ENCODE data around the gene LRRC8B. TPM values are rescaled to one million over a fixed set of nuclear protein-coding genes. Genes with fewer than 3 reads are reported as not detected.

Gene LRRC8B
- total and polyA plus RNA-seq, 9 of the 15 experiments (the other 6 are each of a cell fraction or from before 2014, with no cell fraction given) = 4.3 to 43.7 (median 14.4) TPM

GRCh38 chr1:89525169-89525855 lies 683 bp downstream of the LRRC8B start (continued):
- no peak for TF ChIP-seq ZBTB40 (IDR thresholded peaks at IDR 0.05)
- no peak for TF ChIP-seq ZBTB40 (CRISPR knock-in tag; IDR thresholded peaks at IDR 0.05)
- no peak for TF ChIP-seq SAFB2 (IDR thresholded peaks at IDR 0.05; ENCODE audit: borderline replicate concordance, low read depth, low read length, severe bottlenecking)
- 0 out of 2 replicates have a peak, but pooled peaks have one; percentile 62 for TF ChIP-seq SMARCA4 (IDR thresholded peaks at IDR 0.05)
- no peak for TF ChIP-seq RBM14 (IDR thresholded peaks at IDR 0.05; ENCODE audit: borderline replicate concordance, insufficient read depth, low read depth, low read length)
- TF ChIP-seq CREM (IDR thresholded peaks at IDR 0.05; ENCODE audit: low read depth) = peak; percentile 20; the same call in 1 of the 2 replicates
- peak; percentile 67 for TF ChIP-seq SMARCE1 (IDR thresholded peaks at IDR 0.05)
- TF ChIP-seq ZBTB49 (CRISPR knock-in tag; IDR thresholded peaks at IDR 0.05; ENCODE audit: borderline replicate concordance) = peak; percentile 64; the same call in 1 of the 2 replicates
- TF ChIP-seq NR0B1 (IDR thresholded peaks at IDR 0.05; ENCODE audit: partially characterized antibody) = no peak
- TF ChIP-seq ZNF282 (CRISPR knock-in tag; IDR thresholded peaks at IDR 0.05) = peak; percentile 12; the same call in 1 of the 2 replicates
- 0 out of 4 replicates have a peak, but pooled peaks of 1 of the 2 experiments have one; percentile 17 for TF ChIP-seq FOXK2 (conservative IDR thresholded peaks at IDR 0.05 in 1 of 2, IDR thresholded peaks at IDR 0.05 in 1 of 2; ENCODE audit: low read depth in 2 of 2)
- TF ChIP-seq CTBP1 (IDR thresholded peaks at IDR 0.05; ENCODE audit: borderline replicate concordance) = peak; percentile 23; the same call in 1 of the 2 replicates
- no peak for TF ChIP-seq ZNF436 (CRISPR knock-in tag; IDR thresholded peaks at IDR 0.05)
- TF ChIP-seq NCOA1 (IDR thresholded peaks at IDR 0.05; ENCODE audit: low read depth) = peak; percentile 40; the same call in 1 of the 2 replicates
- TF ChIP-seq POLR2B (IDR thresholded peaks at IDR 0.05; ENCODE audit: low read depth, partially characterized antibody) = peak; percentile 19
